WTC11 (cell line): ENCODE data around the gene PACSIN1.

Source experiments
- JUN ChIP-seq: sonication (generic); formaldehyde crosslinking; IDR thresholded peaks from 2 replicates; pipeline ENCODE4 v1.8.0; 2023; ENCODE audit warnings: mild to moderate bottlenecking, missing genetic modification reagents
- NR3C1 ChIP-seq: sonication (generic); formaldehyde crosslinking; conservative IDR thresholded peaks from 2 replicates; pipeline ENCODE4 v1.8.1; 2023; ENCODE audit warnings: low read depth, mild to moderate bottlenecking, missing genetic modification reagents

GRCh38 chr6:34569361-34569973 lies 103.6 kb downstream of the PACSIN1 start:
- TF ChIP-seq NR3C1 = no peak
- no peak for TF ChIP-seq JUN (CRISPR knock-in tag)
